K562 (cell line): ENCODE measurements around the gene FHIT. TPM values are rescaled to one million over a fixed set of nuclear protein-coding genes. Genes with fewer than 3 reads are reported as not detected.

Experiments used
- ATAC-seq: fragments of 200-7000 bp; cut with Tn5 transposase; 3 replicates; pipeline ENCODE4 v1.9.1; 2020; ENCODE audit warnings: moderate library complexity
- BruUV-seq: library from RNA; stranded (reverse); fragments of 400-500 nt; replicated peaks from 2 replicates; lab custom pipeline; 2021; lab: Mats Ljungman, UMichigan
- CTCF ChIA-PET: fragments of 300-600 bp; formaldehyde crosslinking; extraction: SDS; loops from one replicate; lab custom pipeline; 2021; ENCODE audit warnings: low intra/inter-chr PET ratio; lab: Yijun Ruan, JAX
- POLR2A ChIA-PET: fragments of 300-600, 350-650 bp; sonication (Branson Sonifier 250); formaldehyde crosslinking; extraction: SDS; loops from one replicate; lab custom pipeline; 2021; ENCODE audit warnings: antibody characterized with exemption, inconsistent platforms; lab: Yijun Ruan, JAX
- DNase-seq, 4 experiments: peaks; one replicate each; pipeline versions ENCODE4 v3.0.0 to v3.0.0-alpha.2; 2011 to 2018; ENCODE audit warnings: low spot score in 3 of 4, mixed read lengths in 3 of 4; ENCODE audit errors: extremely low read depth in 1 of 4
- FAIRE-seq: peaks from 2 replicates; lab custom pipeline; 2011; peaks lifted over from hg19 to GRCh38; lab: Jason Lieb, UNC
- H2AFZ ChIP-seq: 2 replicates; pipeline ENCODE4 v1.6.0; 2011; ENCODE audit warnings: low read depth, low read length, control low read depth, inconsistent platforms
- H3K27ac ChIP-seq: fragments of 200-600 bp; 3 replicates; pipeline ENCODE4 v1.8.0; 2011; ENCODE audit warnings: low read depth, mild to moderate bottlenecking, control low read depth, inconsistent platforms, low read length, moderate library complexity, mixed read lengths; ENCODE audit errors: extremely low read depth
- H3K27me3 ChIP-seq, 2 experiments: fragments of 300-600 bp in 1 of 2; 2 replicates in 1 of 2; 3 replicates in 1 of 2; pipeline versions ENCODE4 v1.6.0 to v1.8.0; 2011; ENCODE audit warnings: inconsistent platforms in 2 of 2, low read length in 2 of 2, mild to moderate bottlenecking in 1 of 2, mixed read lengths in 1 of 2, moderate library complexity in 1 of 2; ENCODE audit not compliant: control insufficient read depth in 2 of 2, insufficient read depth in 2 of 2
- H3K36me3 ChIP-seq: fragments of 300-600 bp; 3 replicates; pipeline ENCODE4 v1.8.0; 2011; ENCODE audit warnings: mild to moderate bottlenecking, low read length, inconsistent platforms; ENCODE audit not compliant: control insufficient read depth, insufficient read depth
- H3K4me1 ChIP-seq, 2 experiments: fragments of 200-600 bp in 1 of 2; replicated peaks in 1 of 2; 2 replicates in 1 of 2; 3 replicates in 1 of 2; pipeline versions ENCODE4 v1.5.1 to v1.8.0; 2011; ENCODE audit warnings: inconsistent platforms in 2 of 2, low read length in 2 of 2, mild to moderate bottlenecking in 1 of 2, mixed read lengths in 1 of 2, moderate library complexity in 1 of 2; ENCODE audit not compliant: control insufficient read depth in 2 of 2, insufficient read depth in 2 of 2
- H3K4me2 ChIP-seq: 2 replicates; pipeline ENCODE4 v1.6.1; 2011; ENCODE audit warnings: low read length, control low read depth, inconsistent platforms, mixed read lengths; ENCODE audit not compliant: insufficient read depth
- H3K4me3 ChIP-seq: fragments of 200-600 bp; sonication (generic), shearing (Covaris generic); 2 replicates; pipeline ENCODE4 v1.5.1; 2016; ENCODE audit warnings: control low read depth, inconsistent platforms
- H3K79me2 ChIP-seq: fragments of 200-600 bp; 3 replicates; pipeline ENCODE4 v1.8.0; 2011; ENCODE audit warnings: low read length, inconsistent platforms; ENCODE audit not compliant: control insufficient read depth, insufficient read depth
- H3K9ac ChIP-seq, 2 experiments: 2 replicates each; pipeline versions ENCODE4 v1.6.0 to v1.6.1; 2011; ENCODE audit warnings: low read depth in 2 of 2, low read length in 2 of 2, control low read depth in 1 of 2, inconsistent platforms in 1 of 2, mild to moderate bottlenecking in 1 of 2, mixed read lengths in 1 of 2; ENCODE audit not compliant: insufficient read depth in 1 of 2
- H3K9me1 ChIP-seq: one replicate; pipeline ENCODE4 v1.6.0; 2011; ENCODE audit warnings: inconsistent platforms, mild to moderate bottlenecking, low read length, moderate library complexity; ENCODE audit not compliant: control insufficient read depth, insufficient read depth
- H3K9me3 ChIP-seq: replicated peaks from 2 replicates; pipeline ENCODE4 v1.5.1; 2011; ENCODE audit warnings: low read depth, low read length, inconsistent platforms; ENCODE audit not compliant: control insufficient read depth, insufficient read depth
- H4K20me1 ChIP-seq: replicated peaks from 2 replicates; pipeline ENCODE4 v1.6.1; 2011; ENCODE audit warnings: low read length, inconsistent platforms, mixed read lengths; ENCODE audit not compliant: control insufficient read depth, insufficient read depth
- CBX3 ChIP-seq, 2 experiments: IDR thresholded peaks; 1 replicate in 1 of 2; 2 replicates in 1 of 2; pipeline ENCODE4 v1.6.1; 2012; ENCODE audit warnings: inconsistent platforms in 2 of 2, low read length in 2 of 2, borderline replicate concordance in 1 of 2, control low read depth in 1 of 2
- TRIM24 ChIP-seq, 2 experiments: fragments of 450-650 bp; IDR thresholded peaks; 2 replicates each; pipeline ENCODE4 v1.6.1; 2016
- TRIM28 ChIP-seq: fragments of 450-650 bp; IDR thresholded peaks from 2 replicates; pipeline ENCODE4 v1.6.1; 2017
- ZNF280A ChIP-seq: fragments of 450-650 bp; IDR thresholded peaks from 2 replicates; pipeline ENCODE4 v1.6.1; 2018; ENCODE audit warnings: mild to moderate bottlenecking, low read depth; ENCODE audit not compliant: partially characterized antibody
- ZNF316 ChIP-seq: fragments of 450-650 bp; IDR thresholded peaks from 2 replicates; pipeline ENCODE4 v1.6.1; 2016
- ZNF584 ChIP-seq: fragments of 200-800 bp; sonication (Bioruptor generic); IDR thresholded peaks from 2 replicates; pipeline ENCODE4 v1.6.1; 2016; ENCODE audit warnings: low read depth, mild to moderate bottlenecking, missing genetic modification characterization, missing compliant biosample characterization
- ZNF609 ChIP-seq: sonication (generic); formaldehyde crosslinking; IDR thresholded peaks from 2 replicates; pipeline ENCODE4 v1.8.1; 2023; ENCODE audit warnings: missing genetic modification reagents, mild to moderate bottlenecking, borderline replicate concordance
- WGBS: fragments of 100-300 bp; shearing (Covaris generic); methylation state at CpG from one replicate; pipeline ENCODE4 v1.1.6; 2016; ENCODE audit warnings: low coverage, mixed read lengths; ENCODE audit not compliant: insufficient coverage; ENCODE audit errors: missing lambda C conversion rate; 5-methylcytosine and 5-hydroxymethylcytosine counted together
- in situ Hi-C: fragments of 300-500 bp; cut with MboI; formaldehyde crosslinking; loops from 4 replicates; pipeline ENCODE4 v1.15.0; 2018; ENCODE audit warnings: inconsistent platforms, mixed read lengths
- intact Hi-C: fragments of 100-400 bp; cut with micrococcal nuclease; formaldehyde crosslinking; loops from 2 replicates; pipeline ENCODE4 v1.14.2; 2022
- polyA plus RNA-seq, 8 experiments: library from polyadenylated mRNA; depleted of rRNA in 4 of 8; stranded (reverse) in 5 of 8; unstranded in 3 of 8; fragments of >200 nt; fragmentation: Nextera tagmentation in 2 of 8; fragmentation: Illumina TruSeq in 1 of 8; extraction: Ambion mirVana in 2 of 8; extraction: Trizol in 1 of 8; gene quantifications; 2 replicates each; pipeline versions ENCODE4 v1.2.1 to v1.2.3, GENCODE V29; 2011 to 2014; ENCODE audit warnings: inconsistent platforms in 1 of 8, missing spikeins in 1 of 8
- total RNA-seq, 7 experiments: library from RNA; depleted of rRNA in 6 of 7; stranded (reverse); fragments of >200 nt in 6 of 7; fragmentation: Illumina TruSeq in 2 of 7; extraction: Trizol in 2 of 7; gene quantifications; 2 replicates each; pipeline versions ENCODE4 v1.2.1 to v1.2.3, GENCODE V29; 2011 to 2021; ENCODE audit warnings: low replicate concordance in 1 of 7

The FHIT gene
- total and polyA plus RNA-seq, 9 of the 15 experiments (the other 6 are each of a cell fraction or from before 2014, with no cell fraction given), result 1.7 to 9.1 (median 4.3) TPM

GRCh38 chr3:60274098-60274497, 977.2 kb downstream of the FHIT start:
- POLR2A ChIA-PET, result no interaction called here
- FAIRE-seq (no peak), ATAC-seq (no peak), DNase-seq (no peak)
- Histone ChIP-seq H4K20me1 (no peaks in the 10 kb centered on the region), H3K79me2 (peaks cover 43% of the 10 kb centered on the region), H3K4me1 (peaks cover 0 to 28% of the 10 kb centered on the region in 2 experiments; a peak in 3 of 5 replicates), H3K9me1 (no peaks in the 10 kb centered on the region), H3K36me3 (peaks cover 7% of the 10 kb centered on the region; the same call in 1 of the 3 replicates), H3K27me3 (no peaks in the 10 kb centered on the region), H3K27ac (no peak overlapping the region), H3K9me3 (peaks cover 9% of the 10 kb centered on the region), H2AFZ (no peak overlapping the region), H3K4me2 (no peak overlapping the region), H3K9ac (no peak overlapping the region), H3K4me3 (no peak overlapping the region)
- peak; percentile 52 to 68; a peak in 2 of 4 replicates for TF ChIP-seq TRIM24 (IDR thresholded peaks at IDR 0.05)
- peak; percentile 85 for TF ChIP-seq ZNF316
- TF ChIP-seq ZNF609, result no peak
- 0 out of 3 replicates have a peak, but pooled peaks of 1 of the 2 experiments have one; percentile 38 for TF ChIP-seq CBX3 (IDR thresholded peaks at IDR 0.05; ENCODE audit: borderline replicate concordance in 1 of 2, low read length in 2 of 2)
- TF ChIP-seq TRIM28, result peak; percentile 79; the same call in 1 of the 2 replicates
- TF ChIP-seq ZNF584 (CRISPR knock-in tag), result no peak
- TF ChIP-seq ZNF280A, result peak; percentile 15
- 40% methylated on average over 2 of the region's 2 CpGs for WGBS
- no TSS peak for BruUV-seq
- intact Hi-C loops, result loop anchor here (10.0 kb wide), 1 partner anchor 161 kb away; no protein-coding TSS in a partner anchor
- CTCF ChIA-PET, result no interaction called here
- in situ Hi-C loops, result no loop called here
